Effector CD4-positive, alpha-beta T cell (primary cell): Measurements from ENCODE around the gene RBPJ.

ENCODE experiments used
- DNase-seq: peaks from one replicate; pipeline ENCODE4 v3.0.0-alpha.2; 2020

Gene RBPJ

DNA sequence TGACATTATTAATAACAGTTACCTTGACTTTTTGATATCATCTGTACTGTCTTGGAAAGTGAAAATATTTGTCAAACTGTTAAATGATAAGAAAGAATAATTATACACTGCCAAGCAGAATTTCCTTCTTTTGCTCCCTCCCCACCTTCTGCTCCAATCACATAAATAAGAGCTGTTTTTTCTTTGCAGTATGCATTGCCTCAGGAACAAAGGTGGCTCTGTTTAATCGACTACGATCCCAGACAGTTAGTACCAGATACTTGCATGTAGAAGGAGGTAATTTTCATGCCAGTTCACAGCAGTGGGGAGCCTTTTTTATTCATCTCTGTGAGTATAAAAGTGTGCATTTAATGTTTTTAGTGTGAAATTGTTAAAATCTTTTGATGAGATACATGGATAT, 103.3 kb downstream of the RBPJ start:
- DNase-seq = no peak

DNA sequence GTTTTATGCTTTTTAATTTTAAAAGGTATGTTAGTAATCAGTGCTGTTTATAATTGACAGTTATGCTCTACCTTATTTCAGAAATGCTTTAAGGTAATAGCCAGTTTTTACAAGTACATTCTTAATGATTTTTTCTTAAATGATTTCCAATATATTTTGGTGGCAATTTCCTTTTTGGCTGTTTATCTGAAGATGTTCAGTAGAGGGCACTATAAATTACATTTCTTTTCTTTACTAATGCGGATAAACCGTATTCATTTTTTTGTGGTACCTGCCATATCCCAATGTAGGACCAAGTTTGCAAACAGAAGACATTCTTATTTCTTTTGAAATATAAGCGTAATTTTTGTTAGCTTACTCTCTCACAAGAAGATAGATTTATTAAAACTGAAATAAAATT, 104.0 kb downstream of the RBPJ start:
- DNase-seq = no peak

DNA sequence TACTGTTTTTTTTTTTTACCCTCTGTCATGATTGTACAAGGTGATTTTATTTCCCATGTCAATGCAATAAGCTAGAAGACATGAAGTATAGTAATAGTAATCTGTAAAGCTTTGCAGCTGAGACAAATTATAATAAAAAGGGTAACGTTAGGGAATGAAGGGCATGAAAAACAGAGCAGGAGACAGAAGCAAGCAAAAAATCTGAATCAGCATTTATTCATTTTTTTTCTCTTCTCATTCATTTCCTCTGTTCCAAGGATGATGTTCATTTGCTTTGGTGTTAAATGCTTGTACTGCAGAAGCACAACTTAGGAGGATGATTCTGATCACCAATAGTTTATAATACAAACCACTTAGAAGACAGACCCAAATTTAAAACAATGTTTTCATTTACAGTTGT, 105.1 kb downstream of the RBPJ start:
- DNase-seq = no peak

DNA sequence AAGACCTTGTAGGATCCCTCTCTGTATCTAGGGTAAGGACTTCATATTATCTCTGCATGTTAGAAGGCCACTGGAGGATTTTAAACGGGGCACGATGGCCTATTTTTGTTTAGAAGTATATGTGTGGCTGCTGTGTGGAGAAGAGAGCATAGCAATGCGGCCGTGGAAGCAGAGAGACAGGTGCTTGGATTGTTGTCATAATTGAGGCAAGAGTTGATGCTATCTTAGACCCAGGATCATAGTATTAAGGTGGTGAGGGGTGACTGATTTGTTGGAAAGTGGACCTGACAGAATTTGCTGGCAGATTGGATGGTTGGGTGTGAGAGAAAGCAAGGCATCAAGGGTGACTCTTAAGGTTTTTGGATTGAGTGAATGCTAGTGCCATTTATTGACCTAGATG, 106.1 kb downstream of the RBPJ start:
- DNase-seq = no peak

- no peak for DNase-seq
Observed at GRCh38 chr4:26429910-26430309, 109.1 kb downstream of the RBPJ start.

GRCh38 chr4:26431461-26432180, 110.8 kb downstream of the RBPJ start:
- no peak for DNase-seq

- DNase-seq = no peak
Observed at GRCh38 chr4:26432419-26432818, 111.6 kb downstream of the RBPJ start.

- DNase-seq = no peak
Observed at GRCh38 chr4:26433556-26433955, 112.7 kb downstream of the RBPJ start.

- DNase-seq = no peak
Observed at GRCh38 chr4:26434030-26434639, 113.3 kb downstream of the RBPJ start.

DNA sequence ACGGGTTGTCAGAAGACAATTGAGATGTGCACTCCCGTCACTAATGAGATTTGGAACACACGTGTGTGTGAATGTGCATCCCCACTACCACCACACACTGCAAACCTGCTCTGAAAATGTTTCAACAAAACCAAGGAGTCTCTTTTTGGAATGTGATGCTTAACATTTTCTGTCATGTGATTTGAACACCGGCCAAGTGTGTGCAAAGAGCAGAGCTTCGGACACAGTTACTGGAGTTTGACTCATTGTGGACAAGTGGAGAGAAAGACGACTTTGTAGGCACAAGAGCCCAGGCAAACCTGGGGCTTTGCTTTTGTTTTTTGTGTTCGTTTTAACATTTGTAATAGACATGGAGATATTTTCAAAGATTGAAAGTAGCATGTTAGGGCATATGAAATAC, 120.3 kb downstream of the RBPJ start:
- no peak for DNase-seq

GRCh38 chr4:26441771-26442170, 121.0 kb downstream of the RBPJ start:
- DNase-seq = no peak

DNA sequence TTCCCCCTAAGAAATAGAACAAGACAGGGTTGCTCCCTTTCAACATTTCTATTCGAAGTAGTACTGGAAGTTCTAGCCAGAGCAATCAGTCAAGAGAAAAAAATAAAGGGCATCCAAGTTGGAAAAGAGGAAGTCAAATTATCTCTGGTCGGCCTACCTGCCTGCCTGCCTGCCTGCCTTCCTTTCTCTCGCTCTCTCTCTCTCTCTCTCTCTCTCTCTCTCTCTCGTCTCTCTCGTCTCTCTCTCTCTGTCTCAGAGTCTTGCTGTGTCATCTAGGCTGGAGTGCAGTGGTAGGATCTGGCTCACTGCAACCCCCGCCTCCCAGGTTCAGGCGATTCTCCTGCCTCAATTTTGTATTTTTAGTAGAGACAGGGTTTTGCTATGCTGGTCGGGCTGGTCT, 126.6 kb downstream of the RBPJ start:
- DNase-seq = no peak

DNA sequence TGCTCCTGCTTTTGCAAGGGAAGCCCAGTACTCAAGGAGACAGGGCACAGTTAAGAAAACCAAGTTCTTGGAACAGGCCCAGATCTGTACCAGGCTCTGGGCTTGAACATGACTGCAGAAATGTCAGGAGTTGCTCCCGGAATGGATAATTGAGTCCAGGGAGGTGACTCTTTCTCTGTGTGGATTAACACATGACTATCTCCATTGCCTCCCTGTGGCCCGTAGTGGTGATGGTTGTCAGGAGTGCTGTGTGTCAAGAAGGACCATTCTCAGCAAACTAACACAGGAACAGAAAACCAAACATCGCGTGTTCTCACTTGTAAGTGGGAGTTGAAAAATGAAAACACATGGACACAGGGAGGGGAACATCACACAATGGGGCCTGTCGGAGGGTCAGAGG, 129.6 kb downstream of the RBPJ start:
- no peak for DNase-seq

GRCh38 chr4:26451597-26451996, 130.8 kb downstream of the RBPJ start:
- no peak for DNase-seq

DNA sequence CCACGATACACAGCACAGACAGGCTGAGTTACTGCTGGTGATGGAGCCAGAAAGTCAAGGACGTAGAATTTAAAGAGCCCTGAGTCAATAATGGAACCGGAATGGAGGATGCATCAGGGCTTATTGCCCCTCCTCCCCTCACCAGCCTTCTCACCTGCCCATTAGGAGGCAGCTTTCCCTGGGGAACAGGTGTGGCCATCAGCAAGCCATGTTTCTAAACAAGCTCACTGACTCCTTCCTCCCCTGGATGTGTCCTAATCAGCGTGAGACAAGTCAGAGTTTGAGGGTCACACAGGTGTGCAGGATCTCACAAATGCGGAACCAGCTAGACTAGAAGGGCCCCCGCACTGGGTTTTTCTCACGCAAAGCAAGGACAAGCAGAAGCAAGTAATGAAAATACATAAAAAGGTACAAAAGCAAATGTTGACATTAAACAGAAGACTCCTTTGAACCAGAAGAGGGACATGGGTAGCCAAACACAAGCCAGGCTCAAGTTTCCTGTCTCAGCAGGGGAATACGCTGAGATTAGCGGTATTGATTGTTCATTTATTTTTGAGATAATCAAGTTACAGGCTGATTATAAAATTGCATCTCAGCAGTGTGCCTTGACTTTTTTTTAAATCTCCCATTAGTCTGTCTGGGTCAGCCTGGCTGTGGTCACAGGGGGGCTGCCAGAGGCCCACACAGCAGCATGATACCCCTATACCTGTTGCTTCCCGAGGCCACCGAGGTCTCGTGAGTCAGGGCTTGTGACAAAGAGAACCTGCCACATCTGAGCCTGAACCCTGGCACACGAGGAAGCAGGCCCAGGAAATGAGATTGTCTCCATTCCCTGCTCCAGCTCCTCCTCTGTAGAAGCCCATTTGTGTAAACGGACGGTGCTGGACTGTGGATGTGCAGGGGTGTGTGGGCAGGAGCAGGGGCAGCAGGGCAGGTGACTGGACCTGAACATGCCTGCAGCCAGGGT, 132.0 kb downstream of the RBPJ start:
- DNase-seq = no peak

- DNase-seq = no peak
Observed at GRCh38 chr4:26454961-26455360, 134.1 kb downstream of the RBPJ start.

DNA sequence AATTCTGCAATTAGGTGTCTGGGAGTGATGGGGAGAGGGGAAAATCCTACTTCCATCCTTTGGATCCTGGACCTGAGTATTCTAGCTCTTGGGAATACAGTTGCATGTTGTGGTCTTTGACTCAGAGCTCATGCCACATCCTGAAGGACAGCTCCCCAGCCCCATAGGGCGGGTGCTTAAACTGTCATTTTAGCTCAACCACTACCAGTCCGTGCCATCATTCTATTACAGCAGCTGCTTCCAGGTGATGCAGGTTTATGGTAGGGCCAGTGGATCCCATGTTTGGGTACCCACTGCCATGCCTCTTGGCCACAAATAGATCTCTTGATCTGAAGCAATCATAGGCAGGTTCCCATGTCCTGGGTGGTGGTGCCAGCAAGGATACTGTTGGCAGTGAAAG, 134.8 kb downstream of the RBPJ start:
- DNase-seq = no peak

GRCh38 chr4:26457412-26457811, 136.6 kb downstream of the RBPJ start:
- no peak for DNase-seq

- no peak for DNase-seq
Observed at GRCh38 chr4:26458157-26458561, 137.3 kb downstream of the RBPJ start.

DNA sequence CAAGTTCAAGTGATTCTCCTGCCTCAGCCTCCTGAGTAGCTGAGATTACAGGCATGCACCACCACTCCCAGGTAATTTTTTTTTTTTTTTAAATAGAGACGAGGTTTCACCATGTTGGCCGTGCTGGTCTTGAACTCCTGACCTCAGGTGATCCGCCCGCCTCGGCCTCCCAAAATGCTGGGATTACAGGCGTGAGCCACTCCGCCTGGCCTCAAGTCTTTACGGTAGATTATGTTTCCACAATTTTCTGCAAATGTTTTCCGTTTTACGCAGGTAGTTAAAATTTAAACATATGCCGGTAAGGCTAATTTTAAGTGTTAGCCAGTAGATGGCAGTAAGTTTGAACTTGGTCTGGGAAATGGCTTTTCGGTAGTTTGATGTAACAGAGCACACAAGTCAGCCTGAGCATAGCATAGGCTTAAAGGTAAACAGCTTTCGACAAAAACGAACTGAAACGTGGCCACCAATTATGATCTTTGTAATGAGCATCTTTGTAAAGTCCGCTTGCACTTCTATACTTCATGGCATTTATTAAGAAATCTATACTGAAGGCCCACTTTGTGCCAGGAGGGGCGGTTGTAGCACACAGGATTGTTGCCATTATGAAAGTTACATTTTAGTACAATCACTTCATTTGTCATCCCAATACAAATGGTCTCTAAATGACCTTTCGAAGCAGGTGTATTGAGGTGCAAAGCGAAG, 138.4 kb downstream of the RBPJ start:
- no peak for DNase-seq

GRCh38 chr4:26459756-26460530, 139.1 kb downstream of the RBPJ start:
- DNase-seq = no peak

- DNase-seq = no peak
Observed at GRCh38 chr4:26462874-26463273, 142.1 kb downstream of the RBPJ start.
